Aorta (tissue), 5 donors: ENCODE measurements around the gene BCORL1. TPM values are rescaled to one million over a fixed set of nuclear protein-coding genes. Genes with fewer than 3 reads are reported as not detected.

ENCODE experiments used
- ATAC-seq: fragments of 200-7000 bp; cut with Tn5 transposase; one replicate; pipeline ENCODE4 v1.9.1; 2022; ENCODE audit warnings: moderate library complexity; ENCODE audit not compliant: low FRiP score
- DNase-seq, 2 donors: peaks; one replicate each; pipeline ENCODE4 v3.0.0-alpha.2; 2020
- H3K27ac ChIP-seq, 2 donors: one replicate each; pipeline ENCODE4 v1.5.1; 2013; ENCODE audit warnings: low read length in 2 of 2, mild to moderate bottlenecking in 2 of 2, moderate library complexity in 2 of 2, control low read depth in 1 of 2, inconsistent platforms in 1 of 2, low read depth in 1 of 2
- H3K27me3 ChIP-seq, 2 donors: one replicate each; pipeline ENCODE4 v1.6.1; 2013; ENCODE audit warnings: control low read depth in 1 of 2, low read length in 1 of 2, mild to moderate bottlenecking in 1 of 2, moderate library complexity in 1 of 2; ENCODE audit not compliant: insufficient read depth in 2 of 2, control insufficient read depth in 1 of 2
- H3K36me3 ChIP-seq, 2 donors: one replicate each; pipeline ENCODE4 v1.6.1; 2013; ENCODE audit warnings: control low read depth in 1 of 2, low read length in 1 of 2, mild to moderate bottlenecking in 1 of 2; ENCODE audit not compliant: insufficient read depth in 2 of 2, control insufficient read depth in 1 of 2
- H3K4me1 ChIP-seq, 2 donors: one replicate each; pipeline ENCODE4 v1.6.1; 2013; ENCODE audit warnings: low read length in 2 of 2, control low read depth in 1 of 2, mild to moderate bottlenecking in 1 of 2, moderate library complexity in 1 of 2; ENCODE audit not compliant: insufficient read depth in 2 of 2, control insufficient read depth in 1 of 2
- H3K4me3 ChIP-seq, 2 donors: one replicate each; pipeline ENCODE4 v1.5.1; 2013; ENCODE audit warnings: low read length in 2 of 2, control low read depth in 1 of 2, mild to moderate bottlenecking in 1 of 2
- H3K9me3 ChIP-seq: one replicate; pipeline ENCODE4 v1.6.1; 2013; ENCODE audit warnings: mild to moderate bottlenecking, low read length; ENCODE audit not compliant: control insufficient read depth
- WGBS, 2 donors: extraction: QIAGEN DNeasy Blood & Tissue Kit; methylation state at CpG; one replicate each; pipeline ENCODE4 v1.1.7; 2013; 5-methylcytosine and 5-hydroxymethylcytosine counted together
- intact Hi-C, 2 donors: fragments of 100-400 bp; cut with DNase I; formaldehyde crosslinking; loops; one replicate each; pipeline versions ENCODE4 v1.14.2 to v1.15.0; 2022
- polyA plus RNA-seq, 2 donors: library from polyadenylated mRNA; stranded (reverse); fragments of 200-250 nt; gene quantifications; one replicate each; pipeline ENCODE4 v1.2.3, GENCODE V29; 2013
- total RNA-seq, 2 donors: library from RNA; stranded (reverse); fragmentation: NEBNext Ultra II Directional; extraction: Animal tissue kit (Norgen Biotek cat#: 25700); gene quantifications; one replicate each; pipeline ENCODE4 v1.2.1, GENCODE V29; 2021
- donor health status: healthy with polysubstance abuse.
- donor health status: Bipolar disorder and iron deficiency.
- donor health status: DM: no; HTN: no; CAD: no.
- donor health status: DM: no; HTN: no; CAD: no.
- donor health status: DM: yes; HTN: yes; CAD: no.

BCORL1 gene
- total and polyA plus RNA-seq, 4 donors: 2.6 to 26.9 (median 13.2) TPM

GRCh38 chrX:129940721-129941120 lies 41.7 kb upstream of the BCORL1 start:
- H3K36me3 ChIP-seq: no peaks in the 10 kb centered on the region
- intact Hi-C loops: no loop called here
- no peak overlapping the region for H3K4me3 ChIP-seq
- no peak overlapping the region for H3K27ac ChIP-seq
- ATAC-seq (no peak), DNase-seq (no peak)
- H3K9me3 ChIP-seq: no peaks in the 10 kb centered on the region
- H3K27me3 ChIP-seq: no peaks in the 10 kb centered on the region
- no peaks in the 10 kb centered on the region for H3K4me1 ChIP-seq
- 77 to 90% methylated on average over 2 of the region's 2 CpGs for WGBS, 2 donors

- intact Hi-C loops: no loop called here
- Histone ChIP-seq H3K27ac (no peak overlapping the region), H3K27me3 (no peaks in the 10 kb centered on the region), H3K4me3 (no peak overlapping the region), H3K4me1 (no peaks in the 10 kb centered on the region), H3K36me3 (no peaks in the 10 kb centered on the region), H3K9me3 (no peaks in the 10 kb centered on the region)
- WGBS, 2 donors: 77 to 93% methylated on average over 1 of the region's 1 CpG
- DNase-seq (no peak), ATAC-seq (no peak)
These were observed 37.3 kb upstream of the BCORL1 start for GRCh38 chrX:129945131-129945530.

- DNase-seq: peak in 1 of 2 donors; percentile 42
- WGBS, 2 donors: 11 to 36% methylated on average over 18 of the region's 18 CpGs
- no peaks in the 10 kb centered on the region for H3K4me1 ChIP-seq
- no peak overlapping the region for H3K27ac ChIP-seq
- H3K27me3 ChIP-seq: no peaks in the 10 kb centered on the region
- no peaks in the 10 kb centered on the region for H3K36me3 ChIP-seq
- no peak for ATAC-seq
- H3K9me3 ChIP-seq: no peaks in the 10 kb centered on the region
- intact Hi-C loops: no loop called here
- no peak overlapping the region for H3K4me3 ChIP-seq
These were observed 29.1 kb upstream of the BCORL1 start for GRCh38 chrX:129953334-129953648.

GRCh38 chrX:129953881-129954280 lies 28.6 kb upstream of the BCORL1 start:
- H3K9me3 ChIP-seq: no peaks in the 10 kb centered on the region
- no peak overlapping the region for H3K4me3 ChIP-seq
- ATAC-seq: no peak
- H3K36me3 ChIP-seq: no peaks in the 10 kb centered on the region
- no peak for DNase-seq
- no peaks in the 10 kb centered on the region for H3K4me1 ChIP-seq
- H3K27me3 ChIP-seq: no peaks in the 10 kb centered on the region
- 85 to 96% methylated on average over 4 of the region's 4 CpGs for WGBS, 2 donors
- H3K27ac ChIP-seq: no peak overlapping the region
- intact Hi-C loops: no loop called here

GRCh38 chrX:129954804-129955203 lies 27.6 kb upstream of the BCORL1 start:
- no peak for ATAC-seq
- 65 to 89% methylated on average over 3 of the region's 3 CpGs for WGBS, 2 donors

GRCh38 chrX:129955682-129956081 lies 26.8 kb upstream of the BCORL1 start:
- Histone ChIP-seq H3K27ac (no peak overlapping the region), H3K4me1 (no peaks in the 10 kb centered on the region), H3K4me3 (no peak overlapping the region), H3K9me3 (no peaks in the 10 kb centered on the region), H3K27me3 (no peaks in the 10 kb centered on the region), H3K36me3 (no peaks in the 10 kb centered on the region)
- DNase-seq (no peak), ATAC-seq (no peak)
- 83 to 98% methylated on average over 3 of the region's 3 CpGs for WGBS, 2 donors
- intact Hi-C loops: no loop called here

More at GRCh38 chrX:129954804-129955203, 27.6 kb upstream of the BCORL1 start:
- H3K36me3 ChIP-seq: no peaks in the 10 kb centered on the region
- no peak overlapping the region for H3K27ac ChIP-seq
- intact Hi-C loops: no loop called here
- H3K27me3 ChIP-seq: no peaks in the 10 kb centered on the region
- H3K4me3 ChIP-seq: no peak overlapping the region
- H3K9me3 ChIP-seq: no peaks in the 10 kb centered on the region
- no peaks in the 10 kb centered on the region for H3K4me1 ChIP-seq
- no peak for DNase-seq

GRCh38 chrX:129956145-129956544 lies 26.3 kb upstream of the BCORL1 start:
- no peak for DNase-seq
- intact Hi-C loops: no loop called here

GRCh38 chrX:129956765-129957164 lies 25.7 kb upstream of the BCORL1 start:
- Histone ChIP-seq H3K27ac (no peak overlapping the region), H3K9me3 (no peaks in the 10 kb centered on the region), H3K4me3 (peak overlapping the region in 1 of 2 donors; percentile 18), H3K36me3 (no peaks in the 10 kb centered on the region), H3K4me1 (no peaks in the 10 kb centered on the region), H3K27me3 (no peaks in the 10 kb centered on the region)
- ATAC-seq (no peak), DNase-seq (no peak)
- WGBS, 2 donors: 6 to 32% methylated on average over 20 of the region's 20 CpGs
- intact Hi-C loops: no loop called here

More at GRCh38 chrX:129956145-129956544, 26.3 kb upstream of the BCORL1 start:
- H3K4me3 ChIP-seq: no peak overlapping the region
- no peaks in the 10 kb centered on the region for H3K4me1 ChIP-seq
- no peaks in the 10 kb centered on the region for H3K36me3 ChIP-seq
- no peak overlapping the region for H3K27ac ChIP-seq
- H3K9me3 ChIP-seq: no peaks in the 10 kb centered on the region
- no peak for ATAC-seq
- H3K27me3 ChIP-seq: no peaks in the 10 kb centered on the region
- WGBS, 2 donors: 78 to 83% methylated on average over 10 of the region's 10 CpGs

GRCh38 chrX:129957241-129958082 lies 25.0 kb upstream of the BCORL1 start:
- Histone ChIP-seq H3K4me3 (peak overlapping the region in 1 of 2 donors; percentile 18), H3K27me3 (no peaks in the 10 kb centered on the region), H3K4me1 (no peaks in the 10 kb centered on the region), H3K9me3 (no peaks in the 10 kb centered on the region), H3K27ac (no peak overlapping the region), H3K36me3 (no peaks in the 10 kb centered on the region)
- DNase-seq (peak; percentile 84 to 85), ATAC-seq (peak; percentile 77)
- 12 to 33% methylated on average over 44 to 56 of the region's 56 CpGs for WGBS, 2 donors
- intact Hi-C loops: no loop called here
